SK-N-SH (cell line): ENCODE data around the gene DDX52. TPM values are rescaled to one million over a fixed set of nuclear protein-coding genes. Genes with fewer than 3 reads are reported as not detected.

Experiments
- CTCF ChIA-PET: fragments of 300-600, 350-600 bp; formaldehyde crosslinking; extraction: SDS; loops from one replicate; lab custom pipeline; 2021; lab: Yijun Ruan, JAX
- POLR2A ChIA-PET: fragments of 350-600 bp; sonication (Branson Sonifier 250); formaldehyde crosslinking; extraction: SDS; loops from one replicate; lab custom pipeline; 2020; ENCODE audit warnings: antibody characterized with exemption, inconsistent platforms; lab: Yijun Ruan, JAX
- DNase-seq: peaks from one replicate; pipeline ENCODE4 v3.0.0; 2012
- H2AFZ ChIP-seq: fragments of 200-600 bp; sonication (generic); 2 replicates; pipeline ENCODE4 v1.8.1; 2016; ENCODE audit warnings: antibody characterized with exemption, mild to moderate bottlenecking, low read depth
- H3F3A ChIP-seq: fragments of 200-600 bp; sonication (generic); replicated peaks from 2 replicates; pipeline ENCODE3; 2016; ENCODE audit warnings: antibody characterized with exemption, mild to moderate bottlenecking; ENCODE audit not compliant: insufficient read depth
- H3K27ac ChIP-seq, 2 experiments: fragments of 200-500 bp in 1 of 2; fragments of 200-600 bp in 1 of 2; sonication (Bioruptor generic) in 1 of 2; sonication (generic), shearing (Covaris generic) in 1 of 2; 2 replicates each; pipeline versions ENCODE4 v1.5.1 to v1.6.1; 2014 to 2016; ENCODE audit warnings: low read depth in 2 of 2, inconsistent platforms in 1 of 2, low read length in 1 of 2, mild to moderate bottlenecking in 1 of 2, mixed read lengths in 1 of 2
- H3K27me3 ChIP-seq: fragments of 200-600 bp; sonication (generic), shearing (Covaris generic); 2 replicates; pipeline ENCODE4 v1.6.1; 2016; ENCODE audit warnings: mixed run types; ENCODE audit not compliant: insufficient read depth
- H3K36me3 ChIP-seq, 2 experiments: fragments of 200-500 bp in 1 of 2; fragments of 200-600 bp in 1 of 2; sonication (Bioruptor generic) in 1 of 2; sonication (generic) in 1 of 2; replicated peaks in 1 of 2; 2 replicates each; pipeline versions ENCODE3 to v1.5.1; 2014 to 2016; ENCODE audit warnings: low read length in 1 of 2, mild to moderate bottlenecking in 1 of 2; ENCODE audit not compliant: insufficient read depth in 2 of 2, control insufficient read depth in 1 of 2
- H3K4me1 ChIP-seq, 2 experiments: fragments of 200-500 bp in 1 of 2; fragments of 200-600 bp in 1 of 2; sonication (Bioruptor generic) in 1 of 2; sonication (generic), shearing (Covaris generic) in 1 of 2; 2 replicates each; pipeline versions ENCODE4 v1.5.1 to v1.6.1; 2014 to 2016; ENCODE audit warnings: low read depth in 1 of 2, low read length in 1 of 2, mixed run types in 1 of 2; ENCODE audit not compliant: insufficient read depth in 2 of 2, control insufficient read depth in 1 of 2
- H3K4me2 ChIP-seq: fragments of 200-600 bp; sonication (generic), shearing (Covaris generic); 2 replicates; pipeline ENCODE4 v1.6.1; 2017; ENCODE audit warnings: mixed run types
- H3K4me3 ChIP-seq, 2 experiments: fragments of 200-500 bp in 1 of 2; fragments of 200-600 bp in 1 of 2; sonication (Bioruptor generic) in 1 of 2; sonication (generic), shearing (Covaris generic) in 1 of 2; 2 replicates each; pipeline versions ENCODE4 v1.5.1 to v1.8.1; 2014 to 2016; ENCODE audit warnings: low read depth in 2 of 2, inconsistent platforms in 1 of 2, low read length in 1 of 2, mild to moderate bottlenecking in 1 of 2, mixed read lengths in 1 of 2, moderate library complexity in 1 of 2
- H3K79me2 ChIP-seq: fragments of 200-600 bp; sonication (generic); 2 replicates; pipeline ENCODE4 v1.8.1; 2017; ENCODE audit warnings: mild to moderate bottlenecking; ENCODE audit not compliant: insufficient read depth
- H3K9ac ChIP-seq: fragments of 200-600 bp; sonication (generic); 2 replicates; pipeline ENCODE4 v1.6.1; 2017; ENCODE audit warnings: mixed run types
- H3K9me2 ChIP-seq: fragments of 200-600 bp; sonication (generic); 2 replicates; pipeline ENCODE4 v1.6.1; 2017; ENCODE audit warnings: mixed run types
- H3K9me3 ChIP-seq: fragments of 200-600 bp; sonication (generic); 2 replicates; pipeline ENCODE4 v1.6.1; 2017; ENCODE audit warnings: mixed run types, mild to moderate bottlenecking, moderate library complexity
- H4K20me1 ChIP-seq: fragments of 200-600 bp; sonication (generic); 2 replicates; pipeline ENCODE4 v1.6.1; 2017; ENCODE audit warnings: mild to moderate bottlenecking, mixed run types; ENCODE audit not compliant: insufficient read depth
- ELF1 ChIP-seq: IDR thresholded peaks from 2 replicates; pipeline ENCODE4 v1.4.0; 2012
- EP300 ChIP-seq, 2 experiments: IDR thresholded peaks; 2 replicates each; pipeline versions ENCODE4 v1.4.0 to v1.6.1; 2012; ENCODE audit warnings: borderline replicate concordance in 1 of 2, low read depth in 1 of 2, low read length in 1 of 2
- EZH2phosphoT487 ChIP-seq: fragments of 200-600 bp; sonication (generic); IDR thresholded peaks from 2 replicates; pipeline ENCODE4 v1.6.1; 2017; ENCODE audit warnings: low read depth, mixed run types, mild to moderate bottlenecking, antibody characterized with exemption, moderate library complexity, borderline replicate concordance
- FOSL2 ChIP-seq: IDR thresholded peaks from 2 replicates; pipeline ENCODE4 v1.4.0; 2012; ENCODE audit warnings: low read depth, mild to moderate bottlenecking, moderate library complexity, borderline replicate concordance
- FOXM1 ChIP-seq: IDR thresholded peaks from 2 replicates; pipeline ENCODE4 v1.4.0; 2012; ENCODE audit warnings: low read depth, mild to moderate bottlenecking
- IRF3 ChIP-seq: fragments of 150-350 bp; IDR thresholded peaks from 2 replicates; pipeline ENCODE4 v1.6.1; 2016; ENCODE audit warnings: mild to moderate bottlenecking, low read depth, low read length
- RCOR1 ChIP-seq: fragments of 150-350 bp; IDR thresholded peaks from 2 replicates; pipeline ENCODE4 v1.6.1; 2017; ENCODE audit warnings: antibody characterized with exemption, low read length
- RXRA ChIP-seq: IDR thresholded peaks from 2 replicates; pipeline ENCODE4 v1.4.0; 2012; ENCODE audit warnings: low read depth, mild to moderate bottlenecking, borderline replicate concordance
- SIN3A ChIP-seq: IDR thresholded peaks from 2 replicates; pipeline ENCODE4 v1.6.1; 2012; ENCODE audit warnings: low read depth, mild to moderate bottlenecking, low read length, moderate library complexity, borderline replicate concordance
- TEAD4 ChIP-seq: IDR thresholded peaks from 2 replicates; pipeline ENCODE4 v1.4.0; 2012; ENCODE audit warnings: mild to moderate bottlenecking, borderline replicate concordance; ENCODE audit not compliant: insufficient read depth
- USF1 ChIP-seq: IDR thresholded peaks from 2 replicates; pipeline ENCODE4 v1.4.0; 2012; ENCODE audit warnings: low read depth, borderline replicate concordance
- USF2 ChIP-seq: fragments of 150-350 bp; IDR thresholded peaks from 2 replicates; pipeline ENCODE4 v1.6.1; 2017; ENCODE audit warnings: antibody characterized with exemption, low read length, low read depth, borderline replicate concordance
- YY1 ChIP-seq: IDR thresholded peaks from 2 replicates; pipeline ENCODE4 v1.4.0; 2012; ENCODE audit warnings: low read depth, mild to moderate bottlenecking
- WGBS: methylation state at CpG from one replicate; pipeline ENCODE4 v1.1.6; 2017; ENCODE audit warnings: low lambda C conversion rate; 5-methylcytosine and 5-hydroxymethylcytosine counted together
- polyA plus RNA-seq, 3 experiments: library from polyadenylated mRNA; depleted of rRNA; stranded (reverse); fragments of >200 nt; gene quantifications; 2 replicates each; pipeline ENCODE4 v1.2.3, GENCODE V29; 2012
- TF ChIP-seq, protein P1 (sequence below): IDR thresholded peaks from 2 replicates; pipeline ENCODE4 v1.4.0; 2012; ENCODE audit warnings: low read depth, borderline replicate concordance

DDX52 gene
- polyA plus RNA-seq, 1 of the 3 experiments (the other 2 are of a cell fraction): 7.3 TPM

- H3K4me2 ChIP-seq: no peak overlapping the region
- no peak overlapping the region for H3K9ac ChIP-seq
- ChIA-PET POLR2A (no interaction called here), CTCF (no interaction called here)
- no peak overlapping the region for H3K27ac ChIP-seq
- H3K4me3 ChIP-seq: no peak overlapping the region
- no peaks in the 10 kb centered on the region for H3K27me3 ChIP-seq
- WGBS: 88% methylated on average over 4 of the region's 4 CpGs
- H3K9me2 ChIP-seq: no peaks in the 10 kb centered on the region
- no peak for DNase-seq
- peaks cover 88% of the 10 kb centered on the region for H3K79me2 ChIP-seq
- no peaks in the 10 kb centered on the region for H3K9me3 ChIP-seq
- peaks cover 0 to 10% of the 10 kb centered on the region in 2 experiments; a peak in 3 of 4 replicates for H3K4me1 ChIP-seq
- no peaks in the 10 kb centered on the region; the same call in 1 of the 2 replicates for H4K20me1 ChIP-seq
- no peak overlapping the region for H2AFZ ChIP-seq
- H3F3A ChIP-seq: peaks cover 9% of the 10 kb centered on the region
- TF ChIP-seq EZH2phosphoT487 (no peak), USF1 (no peak), EP300 (IDR thresholded peaks at IDR 0.05; ENCODE audit: borderline replicate concordance in 1 of 2, low read depth in 1 of 2, low read length in 1 of 2) (no peak), RCOR1 (no peak), FOXM1 (no peak), ELF1 (no peak), SIN3A (no peak), FOSL2 (no peak), USF2 (no peak), TEAD4 (no peak), RXRA (no peak), IRF3 (no peak), YY1 (no peak)
- TF ChIP-seq, protein P1, sequence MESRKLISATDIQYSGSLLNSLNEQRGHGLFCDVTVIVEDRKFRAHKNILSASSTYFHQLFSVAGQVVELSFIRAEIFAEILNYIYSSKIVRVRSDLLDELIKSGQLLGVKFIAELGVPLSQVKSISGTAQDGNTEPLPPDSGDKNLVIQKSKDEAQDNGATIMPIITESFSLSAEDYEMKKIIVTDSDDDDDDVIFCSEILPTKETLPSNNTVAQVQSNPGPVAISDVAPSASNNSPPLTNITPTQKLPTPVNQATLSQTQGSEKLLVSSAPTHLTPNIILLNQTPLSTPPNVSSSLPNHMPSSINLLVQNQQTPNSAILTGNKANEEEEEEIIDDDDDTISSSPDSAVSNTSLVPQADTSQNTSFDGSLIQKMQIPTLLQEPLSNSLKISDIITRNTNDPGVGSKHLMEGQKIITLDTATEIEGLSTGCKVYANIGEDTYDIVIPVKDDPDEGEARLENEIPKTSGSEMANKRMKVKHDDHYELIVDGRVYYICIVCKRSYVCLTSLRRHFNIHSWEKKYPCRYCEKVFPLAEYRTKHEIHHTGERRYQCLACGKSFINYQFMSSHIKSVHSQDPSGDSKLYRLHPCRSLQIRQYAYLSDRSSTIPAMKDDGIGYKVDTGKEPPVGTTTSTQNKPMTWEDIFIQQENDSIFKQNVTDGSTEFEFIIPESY: no peak
- peaks cover 13 to 41% of the 10 kb centered on the region in 2 experiments for H3K36me3 ChIP-seq
Measured at GRCh38 chr17:37605081-37605480, 38.2 kb downstream of the DDX52 start.
